CD1c-positive myeloid dendritic cell (primary cell): ENCODE results near the gene SH3TC1.
A peak's percentile ranks its signal among the peaks of the same experiment; 100 is the strongest.

ENCODE experiments used
- DNase-seq: peaks from one replicate; pipeline ENCODE4 v3.0.0-alpha.2; 2016; ENCODE audit errors: extremely low spot score

The SH3TC1 gene

GRCh38 chr4:8260656-8261111, 61.6 kb downstream of the SH3TC1 start:
- DNase-seq: no peak

GRCh38 chr4:8261851-8262535, 62.9 kb downstream of the SH3TC1 start:
- DNase-seq: no peak

GRCh38 chr4:8262637-8263322, 63.7 kb downstream of the SH3TC1 start:
- no peak for DNase-seq

- no peak for DNase-seq
Measured at GRCh38 chr4:8263397-8263796, 64.3 kb downstream of the SH3TC1 start.

GRCh38 chr4:8264106-8264505, 65.0 kb downstream of the SH3TC1 start:
- DNase-seq: no peak

- no peak for DNase-seq
Measured at GRCh38 chr4:8265171-8265929, 66.3 kb downstream of the SH3TC1 start.

- DNase-seq: no peak
Measured at GRCh38 chr4:8266088-8266487, 67.0 kb downstream of the SH3TC1 start.

GRCh38 chr4:8266508-8266907, 67.4 kb downstream of the SH3TC1 start:
- DNase-seq: no peak

- DNase-seq: peak; percentile 60
Measured at GRCh38 chr4:8267077-8267476, 68.0 kb downstream of the SH3TC1 start.

GRCh38 chr4:8268211-8268610, 69.1 kb downstream of the SH3TC1 start:
- DNase-seq: no peak

- DNase-seq: no peak
Measured at GRCh38 chr4:8268901-8269534, 69.9 kb downstream of the SH3TC1 start.

GRCh38 chr4:8269535-8270417, 70.7 kb downstream of the SH3TC1 start, which contains the start of gene HTRA3:
TSS of gene HTRA3 (plus strand) at chr4:8269754. CDS start at chr4:8269969, 215 bp downstream.
- peak; percentile 14 for DNase-seq

GRCh38 chr4:8270418-8270771, 71.3 kb downstream of the SH3TC1 start:
- DNase-seq: no peak

GRCh38 chr4:8270912-8271815, 72.1 kb downstream of the SH3TC1 start:
- DNase-seq: peak; percentile 17

GRCh38 chr4:8271821-8272220, 72.7 kb downstream of the SH3TC1 start:
- no peak for DNase-seq

- peak; percentile 44 for DNase-seq
Measured at GRCh38 chr4:8272472-8273428, 73.7 kb downstream of the SH3TC1 start.

- DNase-seq: no peak
Measured at GRCh38 chr4:8273450-8273849, 74.4 kb downstream of the SH3TC1 start.

- no peak for DNase-seq
Measured at GRCh38 chr4:8274066-8274652, 75.1 kb downstream of the SH3TC1 start.
